Adrenal gland (tissue), 12 donors: Measurements from ENCODE around the gene ADIPOR2. TPM values are rescaled to one million over a fixed set of nuclear protein-coding genes. Genes with fewer than 3 reads are reported as not detected.

ENCODE experiments used
- DNase-seq, 7 donors: peaks; one replicate each; pipeline ENCODE4 v3.0.0-alpha.2; 2019 to 2020
- H3K27ac ChIP-seq, 5 donors: fragments of 200-600 bp; sonication (generic) in 4 of 5; 1 replicate in 3 of 5; 2 replicates in 2 of 5; pipeline versions ENCODE4 v1.5.1 to v1.8.0; 2016 to 2020; ENCODE audit warnings: mild to moderate bottlenecking in 1 of 5
- H3K27me3 ChIP-seq: fragments of 200-600 bp; 2 replicates; pipeline ENCODE4 v1.8.0; 2021
- H3K36me3 ChIP-seq, 2 donors: fragments of 200-600 bp; replicated peaks in 1 of 2; 1 replicate in 1 of 2; 2 replicates in 1 of 2; pipeline versions ENCODE4 v1.5.1 to v1.8.0; 2018 to 2022
- H3K4me1 ChIP-seq, 2 donors: fragments of 200-600 bp; replicated peaks in 1 of 2; 1 replicate in 1 of 2; 2 replicates in 1 of 2; pipeline versions ENCODE4 v1.5.1 to v1.8.0; 2018 to 2021
- H3K4me3 ChIP-seq, 4 donors: fragments of 200-600 bp; sonication (generic) in 3 of 4; one replicate each; pipeline ENCODE4 v1.5.1; 2016 to 2018
- H3K9me3 ChIP-seq, 3 donors: fragments of 200-600 bp; sonication (generic) in 1 of 3; replicated peaks in 1 of 3; 1 replicate in 2 of 3; 2 replicates in 1 of 3; pipeline versions ENCODE4 v1.5.1 to v1.8.0; 2016 to 2021
- CTCF ChIP-seq, 6 experiments: fragments of 450-650 bp in 4 of 6; fragments of 200-600 bp in 2 of 6; sonication (generic) in 1 of 6; IDR thresholded peaks; 1 replicate in 5 of 6; 2 replicates in 1 of 6; pipeline versions ENCODE4 v1.5.1 to v1.8.0; 2016 to 2021; ENCODE audit warnings: antibody characterized with exemption in 6 of 6, mild to moderate bottlenecking in 2 of 6, moderate library complexity in 1 of 6
- POLR2A ChIP-seq, 2 donors: fragments of 450-650 bp; IDR thresholded peaks; one replicate each; pipeline ENCODE4 v1.6.1; 2017; ENCODE audit warnings: antibody characterized with exemption in 2 of 2, mild to moderate bottlenecking in 2 of 2, moderate library complexity in 1 of 2
- WGBS, 4 donors: extraction: QIAGEN DNeasy Blood & Tissue Kit in 2 of 4; methylation state at CpG; one replicate each; pipeline versions ENCODE4 v1.1.5 to v1.1.7; 2013 to 2017; 5-methylcytosine and 5-hydroxymethylcytosine counted together
- intact Hi-C, 2 donors: fragments of 100-400 bp; cut with DNase I; formaldehyde crosslinking; loops; one replicate each; pipeline versions ENCODE4 v1.14.1 to v1.15.0; 2022 to 2023
- polyA plus RNA-seq, 3 donors: library from polyadenylated mRNA; stranded (reverse); fragments of 200-250 nt in 2 of 3; fragments of 350-450 nt in 1 of 3; fragmentation: Illumina TruSeq in 1 of 3; extraction: RNeasy Lipid Tissue Mini Kit (QIAGEN cat#74804) in 1 of 3; gene quantifications; one replicate each; pipeline ENCODE4 v1.2.3, GENCODE V29; 2013 to 2014
- total RNA-seq, 9 donors: library from RNA; depleted of rRNA in 4 of 9; stranded (reverse); fragments of >200 nt in 4 of 9; fragments of 120-200 nt in 1 of 9; fragmentation: NEBNext Ultra II Directional in 1 of 9; extraction: Animal tissue kit (Norgen Biotek cat#: 25700) in 1 of 9; gene quantifications; one replicate each; pipeline versions ENCODE4 v1.1.0 to v1.2.4, GENCODE V29; 2013 to 2023
- donor health status: healthy with polysubstance abuse.
- donor health status: Bipolar disorder and iron deficiency.
- donor health status: DM: yes; HTN: yes; CAD: no.
- donor health status: DM: no; HTN: no; CAD: no.
- donor health status: DM: no; HTN: no; CAD: no.
- donor health status: DM: yes; HTN: yes; CAD: no.

ADIPOR2 gene
- total and polyA plus RNA-seq, 12 donors, result 46.2 to 214 (median 98.6) TPM

- no peaks in the 10 kb centered on the region for H3K27me3 ChIP-seq
- no peaks in the 10 kb centered on the region for H3K9me3 ChIP-seq
- TF ChIP-seq POLR2A (IDR thresholded peaks at IDR 0.05), result no peak
- no peak for TF ChIP-seq CTCF (IDR thresholded peaks at IDR 0.05)
- DNase-seq, result no peak
- no peak overlapping the region for H3K27ac ChIP-seq
- H3K4me3 ChIP-seq, result no peak overlapping the region
- H3K36me3 ChIP-seq, result no peaks in the 10 kb centered on the region
- WGBS, 4 donors, result 76 to 83% (median 80%) methylated on average over 18 to 21 of the region's 21 CpGs
- intact Hi-C loops, result loop anchor here in 1 of 2 donors (10.0 kb wide), 1 partner anchor 288 kb away; no protein-coding TSS in a partner anchor
- peaks cover 15 to 20% of the 10 kb centered on the region in 2 donors for H3K4me1 ChIP-seq
These were observed 44.1 kb upstream of the ADIPOR2 start for GRCh38 chr12:1646569-1647284.

GRCh38 chr12:1647285-1647669 is 43.6 kb upstream of the ADIPOR2 start:
- WGBS, 4 donors, result 76 to 94% (median 87%) methylated on average over 3 of the region's 3 CpGs
- H3K27me3 ChIP-seq, result no peaks in the 10 kb centered on the region
- intact Hi-C loops, result loop anchor here in 1 of 2 donors (10.0 kb wide), 1 partner anchor 288 kb away; no protein-coding TSS in a partner anchor
- no peak overlapping the region for H3K4me3 ChIP-seq
- H3K9me3 ChIP-seq, result no peaks in the 10 kb centered on the region
- no peak for DNase-seq
- no peak overlapping the region for H3K27ac ChIP-seq
- H3K36me3 ChIP-seq, result no peaks in the 10 kb centered on the region
- TF ChIP-seq POLR2A (IDR thresholded peaks at IDR 0.05) (no peak), CTCF (IDR thresholded peaks at IDR 0.05) (no peak)
- peaks cover 15 to 20% of the 10 kb centered on the region in 2 donors for H3K4me1 ChIP-seq

- 31 to 40% (median 37%) methylated on average over 5 of the region's 5 CpGs for WGBS, 4 donors
- H3K9me3 ChIP-seq, result no peaks in the 10 kb centered on the region
- intact Hi-C loops, result loop anchor here in 1 of 2 donors (10.0 kb wide), 1 partner anchor 284 kb away; no protein-coding TSS in a partner anchor
- peaks cover 8 to 13% of the 10 kb centered on the region in 2 donors for H3K4me1 ChIP-seq
- TF ChIP-seq CTCF (IDR thresholded peaks at IDR 0.05) (no peak), POLR2A (IDR thresholded peaks at IDR 0.05) (no peak)
- peak overlapping the region in 3 of 5 donors; percentile 40 to 63 (median 51) for H3K27ac ChIP-seq
- H3K27me3 ChIP-seq, result no peaks in the 10 kb centered on the region
- no peak overlapping the region for H3K4me3 ChIP-seq
- no peak for DNase-seq
- no peaks in the 10 kb centered on the region for H3K36me3 ChIP-seq
These were observed 40.5 kb upstream of the ADIPOR2 start for GRCh38 chr12:1650260-1650977.

GRCh38 chr12:1650978-1651361 is 39.9 kb upstream of the ADIPOR2 start:
- DNase-seq, result peak in 3 of 7 donors; percentile 49 to 63 (median 61)
- WGBS, 4 donors, result 26 to 43% (median 34%) methylated on average over 6 of the region's 6 CpGs
- Histone ChIP-seq H3K27ac (peak overlapping the region in 3 of 5 donors; percentile 40 to 63 (median 51)), H3K36me3 (no peaks in the 10 kb centered on the region), H3K4me3 (no peak overlapping the region), H3K27me3 (no peaks in the 10 kb centered on the region), H3K9me3 (no peaks in the 10 kb centered on the region), H3K4me1 (peaks cover 8 to 13% of the 10 kb centered on the region in 2 donors)
- intact Hi-C loops, result loop anchor here in 1 of 2 donors (10.0 kb wide), 1 partner anchor 284 kb away; no protein-coding TSS in a partner anchor
- TF ChIP-seq POLR2A (IDR thresholded peaks at IDR 0.05) (no peak), CTCF (IDR thresholded peaks at IDR 0.05) (no peak)
